Measurements from ENCODE around the gene CCL28. TPM values are rescaled to one million over a fixed set of nuclear protein-coding genes. Genes with fewer than 3 reads are reported as not detected.

Gene CCL28
- total and polyA plus RNA-seq, 9 of the 15 experiments (the other 6 are each of a cell fraction or from before 2014, with no cell fraction given): not detected

DNA sequence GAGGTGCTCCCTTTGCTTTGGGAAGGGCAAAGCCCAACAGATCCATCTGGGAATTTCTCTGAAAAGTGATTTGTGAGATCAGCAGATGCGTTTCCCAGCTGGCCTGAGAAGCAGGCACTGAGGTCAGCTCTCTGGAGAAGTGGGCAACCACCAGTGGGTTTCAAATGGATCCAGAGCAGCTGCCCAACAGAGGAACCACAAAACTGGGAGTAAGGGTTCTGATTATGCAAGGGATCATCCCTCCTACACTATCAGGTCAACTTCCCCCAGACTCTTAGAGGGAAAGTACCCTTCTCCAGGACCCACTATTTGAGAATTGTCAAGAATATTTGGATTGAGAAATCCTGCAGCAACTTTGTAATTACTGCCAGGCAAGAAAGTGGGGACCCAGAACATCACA, 21.7 kb downstream of the CCL28 start (continued):
- TF ChIP-seq, protein P1, sequence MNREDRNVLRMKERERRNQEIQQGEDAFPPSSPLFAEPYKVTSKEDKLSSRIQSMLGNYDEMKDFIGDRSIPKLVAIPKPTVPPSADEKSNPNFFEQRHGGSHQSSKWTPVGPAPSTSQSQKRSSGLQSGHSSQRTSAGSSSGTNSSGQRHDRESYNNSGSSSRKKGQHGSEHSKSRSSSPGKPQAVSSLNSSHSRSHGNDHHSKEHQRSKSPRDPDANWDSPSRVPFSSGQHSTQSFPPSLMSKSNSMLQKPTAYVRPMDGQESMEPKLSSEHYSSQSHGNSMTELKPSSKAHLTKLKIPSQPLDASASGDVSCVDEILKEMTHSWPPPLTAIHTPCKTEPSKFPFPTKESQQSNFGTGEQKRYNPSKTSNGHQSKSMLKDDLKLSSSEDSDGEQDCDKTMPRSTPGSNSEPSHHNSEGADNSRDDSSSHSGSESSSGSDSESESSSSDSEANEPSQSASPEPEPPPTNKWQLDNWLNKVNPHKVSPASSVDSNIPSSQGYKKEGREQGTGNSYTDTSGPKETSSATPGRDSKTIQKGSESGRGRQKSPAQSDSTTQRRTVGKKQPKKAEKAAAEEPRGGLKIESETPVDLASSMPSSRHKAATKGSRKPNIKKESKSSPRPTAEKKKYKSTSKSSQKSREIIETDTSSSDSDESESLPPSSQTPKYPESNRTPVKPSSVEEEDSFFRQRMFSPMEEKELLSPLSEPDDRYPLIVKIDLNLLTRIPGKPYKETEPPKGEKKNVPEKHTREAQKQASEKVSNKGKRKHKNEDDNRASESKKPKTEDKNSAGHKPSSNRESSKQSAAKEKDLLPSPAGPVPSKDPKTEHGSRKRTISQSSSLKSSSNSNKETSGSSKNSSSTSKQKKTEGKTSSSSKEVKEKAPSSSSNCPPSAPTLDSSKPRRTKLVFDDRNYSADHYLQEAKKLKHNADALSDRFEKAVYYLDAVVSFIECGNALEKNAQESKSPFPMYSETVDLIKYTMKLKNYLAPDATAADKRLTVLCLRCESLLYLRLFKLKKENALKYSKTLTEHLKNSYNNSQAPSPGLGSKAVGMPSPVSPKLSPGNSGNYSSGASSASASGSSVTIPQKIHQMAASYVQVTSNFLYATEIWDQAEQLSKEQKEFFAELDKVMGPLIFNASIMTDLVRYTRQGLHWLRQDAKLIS (CRISPR knock-in tag; IDR thresholded peaks at IDR 0.05): no peak
- no peak for TF ChIP-seq CAMTA2 (CRISPR knock-in tag; conservative IDR thresholded peaks at IDR 0.05)
- TF ChIP-seq, protein P2, sequence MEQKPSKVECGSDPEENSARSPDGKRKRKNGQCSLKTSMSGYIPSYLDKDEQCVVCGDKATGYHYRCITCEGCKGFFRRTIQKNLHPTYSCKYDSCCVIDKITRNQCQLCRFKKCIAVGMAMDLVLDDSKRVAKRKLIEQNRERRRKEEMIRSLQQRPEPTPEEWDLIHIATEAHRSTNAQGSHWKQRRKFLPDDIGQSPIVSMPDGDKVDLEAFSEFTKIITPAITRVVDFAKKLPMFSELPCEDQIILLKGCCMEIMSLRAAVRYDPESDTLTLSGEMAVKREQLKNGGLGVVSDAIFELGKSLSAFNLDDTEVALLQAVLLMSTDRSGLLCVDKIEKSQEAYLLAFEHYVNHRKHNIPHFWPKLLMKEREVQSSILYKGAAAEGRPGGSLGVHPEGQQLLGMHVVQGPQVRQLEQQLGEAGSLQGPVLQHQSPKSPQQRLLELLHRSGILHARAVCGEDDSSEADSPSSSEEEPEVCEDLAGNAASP (IDR thresholded peaks at IDR 0.05): no peak
- TF ChIP-seq, protein P3, sequence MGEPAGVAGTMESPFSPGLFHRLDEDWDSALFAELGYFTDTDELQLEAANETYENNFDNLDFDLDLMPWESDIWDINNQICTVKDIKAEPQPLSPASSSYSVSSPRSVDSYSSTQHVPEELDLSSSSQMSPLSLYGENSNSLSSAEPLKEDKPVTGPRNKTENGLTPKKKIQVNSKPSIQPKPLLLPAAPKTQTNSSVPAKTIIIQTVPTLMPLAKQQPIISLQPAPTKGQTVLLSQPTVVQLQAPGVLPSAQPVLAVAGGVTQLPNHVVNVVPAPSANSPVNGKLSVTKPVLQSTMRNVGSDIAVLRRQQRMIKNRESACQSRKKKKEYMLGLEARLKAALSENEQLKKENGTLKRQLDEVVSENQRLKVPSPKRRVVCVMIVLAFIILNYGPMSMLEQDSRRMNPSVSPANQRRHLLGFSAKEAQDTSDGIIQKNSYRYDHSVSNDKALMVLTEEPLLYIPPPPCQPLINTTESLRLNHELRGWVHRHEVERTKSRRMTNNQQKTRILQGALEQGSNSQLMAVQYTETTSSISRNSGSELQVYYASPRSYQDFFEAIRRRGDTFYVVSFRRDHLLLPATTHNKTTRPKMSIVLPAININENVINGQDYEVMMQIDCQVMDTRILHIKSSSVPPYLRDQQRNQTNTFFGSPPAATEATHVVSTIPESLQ (CRISPR knock-in tag; IDR thresholded peaks at IDR 0.05): no peak
